HUES64 (cell line): Measurements from ENCODE around the gene HPCAL4.

Source experiments
- H3K27ac ChIP-seq: 2 replicates; pipeline ENCODE4 v1.7.0; 2013; ENCODE audit warnings: low read depth, low read length, inconsistent platforms
- H3K27me3 ChIP-seq: 2 replicates; pipeline ENCODE4 v1.6.1; 2013; ENCODE audit warnings: mild to moderate bottlenecking, low read length; ENCODE audit not compliant: insufficient read depth
- H3K36me3 ChIP-seq: 2 replicates; pipeline ENCODE4 v1.6.1; 2013; ENCODE audit warnings: mild to moderate bottlenecking, low read length; ENCODE audit not compliant: insufficient read depth
- H3K4me1 ChIP-seq: 2 replicates; pipeline ENCODE4 v1.6.1; 2013; ENCODE audit warnings: mild to moderate bottlenecking, low read length, moderate library complexity; ENCODE audit not compliant: insufficient read depth
- H3K4me3 ChIP-seq: 2 replicates; pipeline ENCODE4 v1.5.1; 2013; ENCODE audit warnings: mild to moderate bottlenecking, low read length, moderate library complexity
- H3K9ac ChIP-seq: 2 replicates; pipeline ENCODE4 v1.6.1; 2013; ENCODE audit warnings: mild to moderate bottlenecking, low read depth, low read length
- H3K9me3 ChIP-seq: 2 replicates; pipeline ENCODE4 v1.6.1; 2013; ENCODE audit warnings: low read depth, low read length; ENCODE audit not compliant: insufficient read depth
- WGBS: fragments of 150-250, 120-280 bp; methylation state at CpG from one replicate; pipeline ENCODE4 v1.1.7; 2013; ENCODE audit warnings: missing lambda C conversion rate; 5-methylcytosine and 5-hydroxymethylcytosine counted together

HPCAL4 gene

GRCh38 chr1:39726600-39726999, 35.4 kb upstream of the HPCAL4 start:
- 67% methylated on average over 1 of the region's 3 CpGs for WGBS
- Histone ChIP-seq H3K9me3 (no peaks in the 10 kb centered on the region), H3K9ac (no peak overlapping the region), H3K27ac (no peak overlapping the region), H3K27me3 (peaks cover 98% of the 10 kb centered on the region), H3K4me1 (no peaks in the 10 kb centered on the region), H3K4me3 (no peak overlapping the region), H3K36me3 (no peaks in the 10 kb centered on the region)

DNA sequence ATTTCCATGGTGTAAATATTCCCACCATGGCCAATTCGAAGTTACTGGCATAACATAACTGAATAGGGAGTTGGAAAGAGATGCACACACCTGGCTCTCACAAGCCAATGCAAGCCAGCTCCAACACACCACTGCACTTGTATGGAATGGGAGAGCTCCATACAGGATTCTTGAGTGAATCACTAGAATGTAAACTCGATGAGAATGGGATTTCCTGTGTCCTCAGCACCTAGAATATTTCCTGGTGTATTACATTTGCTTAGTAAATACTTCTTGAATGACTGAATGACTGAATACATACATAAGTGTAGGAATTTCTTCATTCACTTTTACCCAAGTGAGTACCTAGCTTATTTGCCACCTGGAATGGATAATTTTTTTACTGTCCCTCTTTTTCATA, 31.3 kb upstream of the HPCAL4 start:
- Histone ChIP-seq H3K36me3 (no peaks in the 10 kb centered on the region), H3K27me3 (peaks cover 97% of the 10 kb centered on the region), H3K4me3 (no peak overlapping the region), H3K27ac (no peak overlapping the region), H3K9ac (no peak overlapping the region), H3K9me3 (no peaks in the 10 kb centered on the region), H3K4me1 (no peaks in the 10 kb centered on the region)
- WGBS = 19% methylated on average over 2 of the region's 2 CpGs

DNA sequence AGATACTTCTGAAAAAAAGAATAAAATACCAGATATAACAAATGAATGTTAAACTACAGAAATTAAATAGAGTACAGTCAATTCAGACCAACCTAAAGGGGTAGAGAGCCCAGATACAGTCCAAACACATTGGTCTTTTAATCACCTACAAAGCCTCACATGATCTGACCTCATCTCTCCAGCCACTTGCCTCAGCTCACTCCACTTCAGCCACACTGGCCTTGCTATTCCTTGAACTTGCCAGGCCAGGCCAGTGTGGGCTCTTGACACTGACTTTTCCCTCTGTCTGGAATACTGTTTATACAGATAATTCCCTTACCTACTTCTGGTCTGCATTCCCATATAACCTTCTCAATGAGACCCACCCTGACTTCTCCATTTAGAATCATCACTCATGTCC, 30.4 kb upstream of the HPCAL4 start:
- no peak overlapping the region for H3K27ac ChIP-seq
- no peaks in the 10 kb centered on the region for H3K9me3 ChIP-seq
- no peak overlapping the region for H3K9ac ChIP-seq
- no peaks in the 10 kb centered on the region for H3K36me3 ChIP-seq
- peaks cover 97% of the 10 kb centered on the region for H3K27me3 ChIP-seq
- no peak overlapping the region for H3K4me3 ChIP-seq
- no peaks in the 10 kb centered on the region for H3K4me1 ChIP-seq

DNA sequence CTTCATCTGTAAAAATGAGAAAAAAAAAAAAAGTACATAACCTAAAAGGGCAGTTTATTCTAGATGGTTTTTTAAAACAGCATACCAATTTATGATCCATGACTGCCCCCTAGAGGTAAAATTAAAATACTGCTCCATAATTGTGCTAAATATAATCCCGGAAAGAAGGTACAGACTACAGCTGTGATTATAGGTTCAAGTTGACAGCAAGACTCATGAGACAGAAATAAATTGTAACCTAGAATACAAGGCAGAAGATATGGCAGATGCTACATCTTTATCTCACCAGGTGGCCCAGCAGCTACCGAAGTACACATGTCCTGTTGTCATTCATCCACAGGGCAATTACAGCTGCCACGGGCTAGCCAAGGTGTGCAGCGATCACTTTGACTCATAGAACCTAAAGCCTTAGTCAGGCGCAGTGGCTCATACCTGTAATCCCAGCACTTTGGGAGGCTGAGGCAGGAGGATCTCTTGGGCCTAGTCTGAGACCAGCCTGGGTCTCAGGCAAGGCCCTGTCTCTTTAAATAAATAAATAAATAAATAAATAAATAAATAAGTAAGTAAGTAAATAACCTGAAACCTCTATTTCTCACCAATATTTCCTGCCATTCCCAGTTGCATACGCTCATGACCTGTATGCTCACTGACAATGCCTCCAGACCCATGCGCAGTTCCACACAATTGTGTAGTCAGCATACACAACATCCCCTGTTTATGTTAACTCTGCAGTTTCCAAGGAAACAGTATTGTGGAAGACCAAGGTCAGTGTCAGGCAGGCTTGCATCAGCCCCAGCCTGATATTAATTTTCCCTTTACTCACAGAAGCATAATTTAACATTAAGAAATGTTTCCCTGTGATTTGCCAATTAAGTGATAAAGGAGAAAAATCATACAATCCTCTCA, 29.1 kb upstream of the HPCAL4 start:
- H3K9ac ChIP-seq = no peak overlapping the region
- H3K27me3 ChIP-seq = peaks cover 97% of the 10 kb centered on the region
- H3K4me1 ChIP-seq = no peaks in the 10 kb centered on the region
- WGBS = 42% methylated on average over 7 of the region's 7 CpGs
- H3K36me3 ChIP-seq = no peaks in the 10 kb centered on the region
- no peaks in the 10 kb centered on the region for H3K9me3 ChIP-seq
- H3K27ac ChIP-seq = no peak overlapping the region
- H3K4me3 ChIP-seq = no peak overlapping the region

DNA sequence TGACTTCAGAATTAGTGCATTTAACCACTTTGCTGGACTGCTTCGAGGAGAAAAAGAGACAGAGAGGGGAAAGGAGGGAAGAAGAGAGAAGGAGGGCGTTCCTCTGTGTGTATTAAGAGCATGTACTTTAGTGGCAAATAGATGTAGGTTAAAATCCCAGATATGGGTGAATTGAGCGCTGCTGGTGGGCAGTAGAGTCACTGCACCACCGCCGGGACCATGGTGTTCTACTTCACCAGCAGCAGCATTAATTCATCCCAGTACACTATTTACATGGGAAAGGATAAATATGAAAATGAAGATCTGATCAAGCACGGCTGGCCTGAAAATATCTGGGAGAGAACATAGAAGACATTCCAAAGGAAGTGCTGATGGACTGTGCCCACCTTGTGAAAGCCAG, 26.6 kb upstream of the HPCAL4 start:
- no peak overlapping the region for H3K27ac ChIP-seq
- H3K9me3 ChIP-seq = no peaks in the 10 kb centered on the region
- WGBS = 34% methylated on average over 5 of the region's 6 CpGs
- no peak overlapping the region for H3K9ac ChIP-seq
- peaks cover 99% of the 10 kb centered on the region for H3K27me3 ChIP-seq
- H3K4me1 ChIP-seq = no peaks in the 10 kb centered on the region
- no peak overlapping the region for H3K4me3 ChIP-seq
- H3K36me3 ChIP-seq = no peaks in the 10 kb centered on the region

- Histone ChIP-seq H3K4me3 (no peak overlapping the region), H3K36me3 (no peaks in the 10 kb centered on the region), H3K9ac (no peak overlapping the region), H3K9me3 (no peaks in the 10 kb centered on the region), H3K27ac (no peak overlapping the region), H3K27me3 (peaks cover 100% of the 10 kb centered on the region), H3K4me1 (peaks cover 6% of the 10 kb centered on the region; the same call in 1 of the 2 replicates)
- 90% methylated on average over 5 of the region's 5 CpGs for WGBS
Measured at GRCh38 chr1:39713557-39713956, 22.3 kb upstream of the HPCAL4 start.

DNA sequence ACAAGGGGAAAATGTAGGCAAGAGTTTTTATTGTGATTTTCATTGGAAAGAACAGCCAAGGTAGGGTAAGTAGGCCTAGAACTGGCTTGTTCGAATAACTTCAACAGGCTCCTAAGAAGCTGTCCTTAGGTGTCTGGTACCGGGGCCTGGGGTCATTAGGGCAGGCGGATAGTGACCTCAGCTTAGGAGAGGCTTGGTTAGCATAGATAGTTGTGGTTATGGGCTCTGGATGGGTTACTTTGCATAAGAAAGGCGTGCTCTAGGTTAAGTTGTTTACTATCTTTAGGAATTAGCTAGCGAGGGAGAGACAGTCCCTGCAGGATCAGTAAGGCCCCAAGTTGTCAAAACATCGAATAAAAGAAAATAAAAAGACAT, 20.7 kb upstream of the HPCAL4 start:
- Histone ChIP-seq H3K4me1 (peaks cover 6% of the 10 kb centered on the region; the same call in 1 of the 2 replicates), H3K4me3 (no peak overlapping the region), H3K27ac (no peak overlapping the region), H3K36me3 (no peaks in the 10 kb centered on the region), H3K27me3 (peaks cover 100% of the 10 kb centered on the region), H3K9ac (no peak overlapping the region), H3K9me3 (no peaks in the 10 kb centered on the region)
- 6% methylated on average over 5 of the region's 6 CpGs for WGBS

- Histone ChIP-seq H3K4me3 (no peak overlapping the region), H3K9ac (no peak overlapping the region), H3K27me3 (peaks cover 100% of the 10 kb centered on the region), H3K9me3 (no peaks in the 10 kb centered on the region), H3K4me1 (peaks cover 6% of the 10 kb centered on the region; the same call in 1 of the 2 replicates), H3K27ac (no peak overlapping the region), H3K36me3 (no peaks in the 10 kb centered on the region)
- WGBS = 20% methylated on average over 12 of the region's 12 CpGs
Measured at GRCh38 chr1:39711104-39711965, 20.1 kb upstream of the HPCAL4 start.

GRCh38 chr1:39707506-39707905, 16.3 kb upstream of the HPCAL4 start:
- Histone ChIP-seq H3K9me3 (no peaks in the 10 kb centered on the region), H3K9ac (no peak overlapping the region), H3K36me3 (no peaks in the 10 kb centered on the region), H3K4me1 (peaks cover 6% of the 10 kb centered on the region; the same call in 1 of the 2 replicates), H3K27me3 (peaks cover 100% of the 10 kb centered on the region), H3K27ac (no peak overlapping the region), H3K4me3 (no peak overlapping the region)
- 95% methylated on average over 4 of the region's 4 CpGs for WGBS

DNA sequence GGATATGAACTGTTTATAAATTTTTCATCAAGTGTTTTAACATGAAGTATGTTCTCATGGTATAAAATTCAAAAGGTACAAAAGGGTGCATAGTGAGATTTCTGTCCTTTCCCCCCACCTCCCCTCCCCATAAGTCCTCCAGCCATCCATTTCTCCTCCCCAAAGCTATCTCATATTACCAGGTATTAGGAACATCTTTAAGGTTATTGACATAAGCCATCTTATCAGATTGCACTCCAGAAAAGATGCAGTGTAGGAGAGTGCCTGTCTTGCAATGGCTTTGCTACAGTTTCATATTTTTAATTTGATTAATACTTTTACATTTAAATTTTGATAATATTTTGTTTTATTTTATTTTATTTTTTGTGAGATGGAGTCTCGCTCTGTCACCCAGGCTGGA, 13.5 kb upstream of the HPCAL4 start:
- Histone ChIP-seq H3K27ac (no peak overlapping the region), H3K9ac (no peak overlapping the region), H3K4me3 (no peak overlapping the region), H3K9me3 (no peaks in the 10 kb centered on the region), H3K36me3 (no peaks in the 10 kb centered on the region), H3K27me3 (peaks cover 100% of the 10 kb centered on the region), H3K4me1 (peaks cover 10% of the 10 kb centered on the region)
- 83% methylated on average over 1 of the region's 1 CpG for WGBS

GRCh38 chr1:39701049-39701439, 9.8 kb upstream of the HPCAL4 start:
- Histone ChIP-seq H3K4me3 (peak overlapping the region; percentile 29), H3K27me3 (peaks cover 100% of the 10 kb centered on the region), H3K9ac (no peak overlapping the region)

More at GRCh38 chr1:39701049-39701439, 9.8 kb upstream of the HPCAL4 start:
- no peak overlapping the region for H3K27ac ChIP-seq
- peaks cover 10% of the 10 kb centered on the region for H3K4me1 ChIP-seq
- WGBS = 19% methylated on average over 12 of the region's 12 CpGs
- H3K9me3 ChIP-seq = no peaks in the 10 kb centered on the region
- no peaks in the 10 kb centered on the region for H3K36me3 ChIP-seq
